ENCODE measurements around the gene EXOC3. TPM values are rescaled to one million over a fixed set of nuclear protein-coding genes. Genes with fewer than 3 reads are reported as not detected.

Gene EXOC3
- total RNA-seq, 1 experiment from 2014 or later: 52.4 TPM

- H2AFZ ChIP-seq (ENCODE audit: low read depth, low read length, poor library complexity, severe bottlenecking): no peak overlapping the region
- H3K36me3 ChIP-seq (ENCODE audit: control insufficient read depth in 1 of 2, insufficient read depth in 2 of 2, low read length in 2 of 2): peaks cover under 1 to 3% of the 10 kb centered on the region in 2 experiments; a peak in 2 of 4 replicates
- H3K27ac ChIP-seq (ENCODE audit: low read depth, low read length): peak overlapping the region; percentile 86; the same call in 1 of the 2 replicates
- TF ChIP-seq SP1 (IDR thresholded peaks at IDR 0.05; ENCODE audit: low read depth) (no peak), CEBPB (IDR thresholded peaks at IDR 0.05; ENCODE audit: low read depth) (no peak), EZH2 (IDR thresholded peaks at IDR 0.05) (no peak), RAD21 (IDR thresholded peaks at IDR 0.05; ENCODE audit: low read depth) (no peak), ZNF274 (IDR thresholded peaks at IDR 0.05; ENCODE audit: low read depth, low read length) (no peak), JUND (IDR thresholded peaks at IDR 0.05) (no peak), SRF (IDR thresholded peaks at IDR 0.05; ENCODE audit: low read depth) (no peak), REST (IDR thresholded peaks at IDR 0.05; ENCODE audit: low read depth) (no peak), ZFX (IDR thresholded peaks at IDR 0.05) (no peak), SIN3A (IDR thresholded peaks at IDR 0.05; ENCODE audit: low read depth) (no peak)
- BruUV-seq (replicated peaks): no TSS peak
- H3K4me2 ChIP-seq (ENCODE audit: low read length): peak overlapping the region; percentile 99
- H3K27me3 ChIP-seq (ENCODE audit: insufficient read depth, low read length): no peaks in the 10 kb centered on the region
- H4K20me1 ChIP-seq (ENCODE audit: insufficient read depth): 0 out of 2 replicates have a peak, but pooled peaks cover 3% of the 10 kb centered on the region
- peaks cover 38% of the 10 kb centered on the region for H3K79me2 ChIP-seq (ENCODE audit: insufficient read depth, low read length)
- DNase-seq (ENCODE audit: low read depth, low spot score) (no peak), ATAC-seq (no peak)
- peaks cover 12 to 30% of the 10 kb centered on the region in 2 experiments for H3K4me1 ChIP-seq (ENCODE audit: control insufficient read depth in 1 of 2, insufficient read depth in 2 of 2, low read length in 2 of 2)
- POLR2A ChIA-PET: interaction anchor here (0.7 kb wide), 1 partner anchor 918 kb away, joined by 3 read pairs; no protein-coding TSS in a partner anchor
- H3K9me3 ChIP-seq (ENCODE audit: control insufficient read depth in 1 of 2, insufficient read depth in 1 of 2, low read depth in 1 of 2, low read length in 2 of 2): no peaks in the 10 kb centered on the region
- intact Hi-C loops (cut with micrococcal nuclease): loop anchor here (10.0 kb wide), 2 partner anchors 463 to 723 kb away; no protein-coding TSS in a partner anchor
- H3K4me3 ChIP-seq (replicated peaks in 1 of 2; ENCODE audit: low read depth in 1 of 2, low read length in 2 of 2): peak overlapping the region; percentile 98 to 99
- no peaks in the 10 kb centered on the region for H3K9me2 ChIP-seq (ENCODE audit: insufficient read depth)
- peak overlapping the region; percentile 87 for H3K9ac ChIP-seq (ENCODE audit: low read length)
- CTCF ChIA-PET: interaction anchor here (1.5 kb wide), 1 partner anchor 28 kb away, joined by 4 read pairs; no protein-coding TSS in a partner anchor
- RAD21 ChIA-PET (ENCODE audit: low non-redundant PET in 1 of 2, low total read pairs in 2 of 2, uncharacterized antibody in 2 of 2, unreplicated experiment in 2 of 2): no interaction called here
Measured at GRCh38 chr5:441996-442334, 1.0 kb upstream of the EXOC3 start.
